Stimulated activated CD8-positive, alpha-beta memory T cell treated with anti-CD3 and anti-CD28 coated beads, Interleukin-15, amount 100 ng/mL, for 1 hour (primary cell): ENCODE results near the gene TM9SF3.
"Not testable (repeated sequence)": the region's sequence is repeated elsewhere in the genome, so short reads cannot be mapped to it uniquely, and the experiment has no call there.

Experiments
- DNase-seq: peaks from one replicate; pipeline ENCODE4 v3.0.0-alpha.2; 2020; ENCODE audit warnings: low read depth

TM9SF3 gene

DNA sequence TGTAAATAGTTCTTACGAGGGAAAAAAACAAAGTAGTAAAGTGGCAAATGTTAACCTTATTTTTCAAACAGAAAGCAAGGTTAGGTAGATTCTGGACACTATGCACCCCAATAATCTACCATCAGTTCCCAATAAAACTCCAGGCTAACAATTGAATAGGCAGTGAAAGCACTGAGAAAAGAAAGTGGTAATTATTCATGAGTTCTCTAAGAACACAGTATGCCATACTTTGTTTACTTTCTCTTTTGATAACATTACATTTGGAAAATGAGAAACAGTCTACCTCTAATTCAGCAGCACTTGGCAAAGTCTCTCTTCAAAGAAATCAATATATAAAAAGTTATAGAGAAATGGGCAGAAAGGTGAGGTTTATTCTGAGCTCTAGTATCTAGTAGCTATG is 18.4 kb downstream of the TM9SF3 start:
- DNase-seq, result no peak

GRCh38 chr10:96565774-96566173 is 21.0 kb downstream of the TM9SF3 start:
- no peak for DNase-seq

- DNase-seq, result no peak
Observed at GRCh38 chr10:96560966-96561887, 25.6 kb downstream of the TM9SF3 start.

DNA sequence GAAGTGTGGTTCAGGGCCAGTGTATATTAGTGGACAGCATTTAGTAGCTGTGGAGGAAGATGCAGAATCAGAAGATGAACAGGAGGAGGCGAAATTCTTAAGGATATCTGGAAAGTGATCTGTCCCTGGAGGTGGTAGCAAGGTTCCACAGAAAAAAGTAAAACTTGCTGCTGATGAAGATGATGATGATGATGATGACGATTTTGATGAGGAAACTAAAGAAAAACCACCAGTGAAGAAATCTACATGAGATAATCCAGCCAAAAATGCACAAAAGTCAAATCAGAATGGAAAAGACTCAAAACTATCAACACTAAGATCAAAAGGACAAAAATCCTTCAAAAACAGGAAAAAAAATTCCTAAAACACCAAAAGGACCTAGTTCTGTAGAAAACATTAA is 26.3 kb downstream of the TM9SF3 start:
- no peak for DNase-seq

DNA sequence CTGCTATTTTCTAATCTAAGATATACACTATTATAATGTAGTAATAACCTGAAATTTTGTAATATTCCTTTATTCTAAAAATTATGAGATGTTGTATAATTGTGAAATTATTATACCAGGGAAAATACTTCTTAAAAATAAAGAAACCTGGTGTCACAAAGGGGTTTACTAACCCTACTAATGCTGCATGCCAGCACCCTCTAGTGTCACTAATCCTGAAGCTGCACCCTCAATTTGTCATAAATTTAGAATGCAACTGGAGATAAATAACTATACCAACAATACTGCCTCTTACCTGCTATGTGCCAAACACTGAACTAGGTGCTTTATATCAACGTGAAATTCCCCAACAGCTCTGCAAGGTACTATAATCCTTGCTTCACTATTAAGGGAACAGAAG is 30.8 kb downstream of the TM9SF3 start:
- no peak for DNase-seq

GRCh38 chr10:96555330-96555729 is 31.5 kb downstream of the TM9SF3 start:
- DNase-seq, result no peak

GRCh38 chr10:96548589-96548988 is 38.2 kb downstream of the TM9SF3 start:
- no peak for DNase-seq

DNA sequence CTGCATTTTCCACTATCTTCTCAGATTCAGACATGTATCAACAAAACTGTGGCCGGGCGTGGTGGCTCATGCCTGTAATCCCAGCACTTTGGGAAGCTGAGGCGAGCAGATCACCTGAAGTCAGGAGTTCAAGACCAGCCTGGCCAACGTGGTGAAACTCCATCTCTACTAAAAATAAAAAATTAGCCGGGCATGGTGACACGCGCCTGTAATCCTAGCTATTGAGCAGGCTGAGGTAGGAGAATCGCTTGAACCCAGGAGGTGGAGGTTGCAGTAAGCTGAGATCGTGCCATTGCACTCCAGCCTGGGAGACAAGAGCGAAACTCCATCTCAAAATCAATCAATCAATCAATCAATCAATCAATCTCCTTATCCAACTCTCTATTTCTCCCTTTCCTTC is 41.3 kb downstream of the TM9SF3 start:
- DNase-seq, result not testable (repeated sequence)

DNA sequence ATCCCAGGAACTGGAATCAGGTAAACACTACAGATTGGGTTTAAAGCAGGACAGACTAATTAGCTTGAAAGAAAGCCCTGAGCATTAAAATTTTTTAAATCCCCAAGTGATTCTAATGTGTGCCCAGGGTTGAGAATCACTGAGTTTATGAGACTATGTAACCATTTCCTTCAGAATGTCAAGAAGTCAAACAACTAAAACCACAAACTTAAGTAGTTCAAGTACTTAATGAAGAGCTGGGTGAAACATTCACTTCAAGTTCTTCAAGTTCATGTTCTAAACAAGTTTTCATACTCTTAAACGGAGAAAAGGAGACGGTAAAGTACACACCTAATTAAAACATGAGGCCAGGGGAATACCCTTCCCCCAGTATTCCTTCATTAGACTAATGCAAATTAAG is 44.9 kb downstream of the TM9SF3 start:
- no peak for DNase-seq

DNA sequence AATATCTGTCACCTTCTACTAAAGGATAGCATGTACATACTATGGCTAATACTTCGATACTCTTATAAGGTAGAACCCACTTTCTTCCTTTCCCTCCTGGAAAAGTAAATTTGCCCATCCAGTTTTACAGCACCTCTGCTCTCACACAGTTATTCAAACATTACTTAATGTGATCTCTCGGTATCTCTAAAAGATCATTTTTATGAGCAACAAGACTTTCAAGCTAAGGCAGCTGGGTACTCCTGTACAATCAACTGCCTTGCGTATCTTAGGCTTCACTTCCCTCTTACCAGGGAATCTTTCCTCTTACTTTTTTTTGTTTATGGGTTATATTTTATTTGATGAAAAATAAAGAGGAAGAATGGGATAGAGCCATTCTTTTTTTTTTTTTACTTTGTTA is 46.6 kb downstream of the TM9SF3 start:
- DNase-seq, result no peak

- DNase-seq, result no peak
Observed at GRCh38 chr10:96538683-96539082, 48.1 kb downstream of the TM9SF3 start.

- DNase-seq, result no peak
Observed at GRCh38 chr10:96536129-96536528, 50.7 kb downstream of the TM9SF3 start.

DNA sequence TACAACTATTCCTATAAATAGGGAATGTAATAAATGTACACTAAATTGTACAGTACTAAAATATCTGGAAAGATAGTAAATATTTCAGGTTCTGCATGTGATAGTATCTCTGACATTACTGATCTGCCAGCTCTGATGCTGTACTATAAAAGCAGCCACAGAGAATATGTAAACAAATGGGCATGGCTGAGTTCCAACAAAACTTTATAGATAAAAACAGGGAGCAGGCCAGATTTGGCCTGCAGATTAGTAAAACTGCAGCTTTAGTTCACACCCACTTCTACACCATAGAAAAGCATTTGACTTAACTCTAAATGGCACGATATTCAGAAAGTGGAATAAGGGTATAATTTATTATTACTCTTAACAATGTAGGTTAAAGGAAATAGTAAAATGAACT is 54.3 kb downstream of the TM9SF3 start:
- DNase-seq, result no peak

GRCh38 chr10:96529634-96530279 is 57.1 kb downstream of the TM9SF3 start:
- no peak for DNase-seq

- DNase-seq, result no peak
Observed at GRCh38 chr10:96524741-96525140, 62.1 kb downstream of the TM9SF3 start.

DNA sequence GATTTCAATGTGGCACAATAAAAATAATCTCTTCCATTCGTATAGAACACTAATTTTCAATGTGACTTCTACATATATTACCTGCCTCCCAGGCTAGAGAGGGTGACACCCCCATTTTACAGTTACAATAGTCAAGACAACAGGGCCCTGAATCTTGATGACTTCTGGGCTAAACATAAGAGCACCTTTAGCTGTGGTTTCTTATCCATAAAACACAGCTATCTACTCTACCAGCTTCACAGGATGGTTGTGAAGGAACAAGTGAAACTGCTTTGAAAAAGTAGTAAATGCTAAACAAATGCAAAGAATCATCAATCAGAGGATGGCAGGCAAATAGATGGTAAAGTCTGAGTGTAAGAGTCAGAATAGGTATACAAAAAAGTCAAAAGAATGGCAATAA is 69.5 kb downstream of the TM9SF3 start:
- DNase-seq, result no peak

DNA sequence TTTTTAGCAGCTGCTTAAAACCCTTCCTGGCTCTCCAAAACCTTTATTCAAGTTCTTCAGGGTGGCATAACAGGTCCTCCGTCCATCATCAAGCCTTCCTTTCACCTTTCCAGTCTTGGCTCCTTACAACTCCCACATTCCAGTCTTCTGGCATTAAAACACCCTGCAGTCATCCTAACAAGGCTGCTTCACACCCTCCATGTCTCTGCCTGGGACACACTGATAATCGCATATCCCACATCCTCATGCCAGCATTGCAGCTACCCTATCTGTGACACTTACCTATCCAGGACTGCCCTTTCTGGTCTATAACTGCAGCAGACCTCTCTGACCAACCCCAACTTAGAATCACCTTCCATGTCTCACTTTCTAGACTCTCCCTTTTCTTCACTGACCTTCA is 70.5 kb downstream of the TM9SF3 start:
- no peak for DNase-seq

DNA sequence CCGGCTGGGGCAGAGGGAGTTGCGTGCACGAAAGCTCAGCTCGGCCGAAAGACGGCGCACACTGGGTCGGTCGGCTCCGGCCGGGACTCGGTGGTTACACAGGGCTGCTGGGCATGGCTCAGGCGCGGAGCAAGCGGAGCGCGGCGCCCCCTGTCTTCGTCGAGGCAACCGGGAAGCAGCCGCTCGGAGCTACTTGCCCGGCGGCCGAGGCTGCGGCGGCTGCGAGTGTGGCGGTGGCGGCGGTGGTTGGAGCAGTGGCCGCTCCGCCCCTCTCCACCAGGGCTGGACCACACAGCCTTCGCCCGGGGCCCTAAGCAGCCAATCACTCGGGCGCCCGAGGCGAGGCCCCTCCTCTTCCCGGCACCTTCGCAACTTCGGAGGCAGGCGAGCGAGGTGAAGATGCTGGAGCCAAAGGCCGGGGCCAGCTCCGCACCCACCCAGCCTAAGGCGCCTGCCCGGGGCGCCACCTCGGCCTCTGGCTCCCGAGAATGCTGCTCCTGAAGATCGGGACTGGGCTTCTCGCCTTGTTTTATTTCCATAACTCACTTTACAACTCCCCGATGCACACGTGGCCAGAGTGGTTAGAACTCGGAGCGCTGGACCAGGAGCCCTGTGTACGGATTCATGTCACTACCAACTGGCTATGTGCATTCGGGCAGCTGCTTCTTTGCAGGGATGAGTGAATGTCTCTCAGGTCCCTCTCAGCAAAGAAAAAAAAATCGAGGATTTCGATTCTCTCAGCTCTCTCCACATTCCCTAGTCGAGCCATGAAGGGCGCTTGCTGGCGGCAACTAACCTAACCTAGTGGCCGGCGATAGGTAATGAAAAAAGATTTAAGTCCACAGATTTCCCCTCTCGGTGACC is 72.9 kb downstream of the TM9SF3 start, which contains the start of gene TLL2:
TLL2 (minus strand) TSS at position 229 of the 864 bp plus-strand sequence. CDS start 241 bp downstream, outside the sequence.
- DNase-seq, result no peak

GRCh38 chr10:96513305-96513697 is 73.5 kb downstream of the TM9SF3 start:
- DNase-seq, result no peak

- DNase-seq, result no peak
Observed at GRCh38 chr10:96512524-96513304, 74.1 kb downstream of the TM9SF3 start.
